HG03280 (cell line): ENCODE data around the gene MCC.
"Not testable (repeated sequence)": the region's sequence is repeated elsewhere in the genome, so short reads cannot be mapped to it uniquely, and the experiment has no call there.

Source experiments
- ATAC-seq: cut with Tn5 transposase; IDR thresholded peaks from one replicate; pipeline ENCODE4 v1.9.1; 2021; ENCODE audit warnings: mild to moderate bottlenecking, moderate library complexity; ENCODE audit not compliant: unreplicated experiment

The MCC gene

GRCh38 chr5:113427871-113428574 is 60.2 kb downstream of the MCC start:
- ATAC-seq = no peak

- no peak for ATAC-seq
Observed at GRCh38 chr5:113425909-113426308, 62.3 kb downstream of the MCC start.

- no peak for ATAC-seq
Observed at GRCh38 chr5:113421693-113422092, 66.6 kb downstream of the MCC start.

DNA sequence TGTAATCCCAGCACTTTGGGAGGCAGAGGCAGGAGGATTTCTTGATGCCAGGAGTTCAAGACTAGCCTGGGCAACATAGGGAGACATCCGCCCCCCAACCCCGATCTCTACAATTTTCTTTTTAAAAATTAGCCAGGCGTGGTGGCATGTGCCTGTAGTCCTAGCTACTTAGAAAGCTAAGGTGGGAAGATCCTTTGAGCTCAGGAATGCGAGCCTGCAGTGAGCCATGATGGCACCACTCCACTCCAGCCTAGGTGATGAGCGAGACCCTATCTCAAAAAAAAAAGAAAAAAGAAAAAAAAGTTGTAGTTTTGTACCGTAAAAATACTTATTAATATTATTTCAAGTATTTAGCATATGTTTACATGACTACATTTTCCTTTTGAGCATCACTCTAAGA is 82.7 kb downstream of the MCC start:
- ATAC-seq = no peak

GRCh38 chr5:113404269-113404668 is 84.0 kb downstream of the MCC start:
- ATAC-seq = no peak

DNA sequence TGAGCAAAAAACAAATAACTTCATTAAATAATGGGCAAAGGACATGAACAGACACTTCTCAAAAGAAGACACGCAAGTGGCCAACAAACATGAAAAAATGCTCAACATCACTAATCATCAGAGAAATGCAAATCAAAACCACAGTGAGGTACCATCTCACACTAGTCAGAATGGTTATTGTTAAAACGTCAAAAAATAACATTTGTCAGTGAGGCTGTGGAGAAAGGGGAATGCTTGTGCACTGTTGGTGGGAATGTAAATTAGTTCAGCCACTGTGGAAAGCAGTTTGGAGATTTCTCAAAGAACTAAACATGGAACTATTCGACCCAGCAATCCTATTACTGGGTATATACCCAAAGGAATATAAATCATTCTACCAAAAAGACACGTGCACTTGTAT is 90.3 kb downstream of the MCC start:
- ATAC-seq = not testable (repeated sequence)

DNA sequence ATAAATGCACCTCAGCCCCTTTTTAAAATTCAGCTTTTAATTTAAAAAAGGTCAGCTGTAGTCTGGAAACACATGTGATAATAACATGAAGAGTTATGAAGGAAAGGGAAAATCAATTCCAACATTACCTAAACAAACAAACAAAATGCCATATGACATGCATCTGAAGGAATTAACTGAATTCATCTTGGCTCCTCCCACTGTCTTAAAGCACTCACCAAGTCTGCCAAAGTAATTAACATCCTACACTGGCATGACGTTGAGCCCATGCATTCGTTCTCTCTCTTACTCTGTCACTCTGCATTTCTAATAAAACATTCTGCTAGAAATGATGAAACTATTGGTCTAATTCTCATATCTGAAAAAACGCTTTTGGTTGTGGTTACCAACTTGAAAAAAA is 91.2 kb downstream of the MCC start:
- no peak for ATAC-seq

GRCh38 chr5:113394658-113395057 is 93.6 kb downstream of the MCC start:
- no peak for ATAC-seq

DNA sequence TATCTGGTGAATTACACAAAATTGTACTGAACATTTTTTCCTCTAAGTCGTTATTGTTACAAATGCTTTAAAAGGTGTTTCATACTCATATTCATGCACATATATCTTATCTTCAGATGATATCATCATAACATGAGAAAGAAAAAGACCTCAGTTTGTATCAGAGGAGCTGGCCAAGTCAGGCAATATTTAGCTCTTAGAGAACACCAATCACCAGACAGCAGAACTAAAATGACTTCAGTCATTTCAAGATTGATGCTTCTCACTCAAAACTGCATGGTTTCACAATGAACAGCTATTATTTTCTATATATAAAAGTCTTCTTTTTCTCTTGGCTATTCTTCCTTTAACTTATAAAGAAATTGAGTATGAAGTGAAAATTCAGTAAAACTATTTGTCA is 98.0 kb downstream of the MCC start:
- peak; percentile 60 for ATAC-seq

GRCh38 chr5:113389116-113389515 is 99.1 kb downstream of the MCC start:
- no peak for ATAC-seq

- ATAC-seq = no peak
Observed at GRCh38 chr5:113387844-113388243, 100.4 kb downstream of the MCC start.

GRCh38 chr5:113384782-113385285 is 103.4 kb downstream of the MCC start:
- ATAC-seq = no peak

GRCh38 chr5:113382731-113383130 is 105.5 kb downstream of the MCC start:
- ATAC-seq = no peak

GRCh38 chr5:113381791-113382190 is 106.5 kb downstream of the MCC start:
- ATAC-seq = no peak

- no peak for ATAC-seq
Observed at GRCh38 chr5:113380807-113381326, 107.4 kb downstream of the MCC start.

DNA sequence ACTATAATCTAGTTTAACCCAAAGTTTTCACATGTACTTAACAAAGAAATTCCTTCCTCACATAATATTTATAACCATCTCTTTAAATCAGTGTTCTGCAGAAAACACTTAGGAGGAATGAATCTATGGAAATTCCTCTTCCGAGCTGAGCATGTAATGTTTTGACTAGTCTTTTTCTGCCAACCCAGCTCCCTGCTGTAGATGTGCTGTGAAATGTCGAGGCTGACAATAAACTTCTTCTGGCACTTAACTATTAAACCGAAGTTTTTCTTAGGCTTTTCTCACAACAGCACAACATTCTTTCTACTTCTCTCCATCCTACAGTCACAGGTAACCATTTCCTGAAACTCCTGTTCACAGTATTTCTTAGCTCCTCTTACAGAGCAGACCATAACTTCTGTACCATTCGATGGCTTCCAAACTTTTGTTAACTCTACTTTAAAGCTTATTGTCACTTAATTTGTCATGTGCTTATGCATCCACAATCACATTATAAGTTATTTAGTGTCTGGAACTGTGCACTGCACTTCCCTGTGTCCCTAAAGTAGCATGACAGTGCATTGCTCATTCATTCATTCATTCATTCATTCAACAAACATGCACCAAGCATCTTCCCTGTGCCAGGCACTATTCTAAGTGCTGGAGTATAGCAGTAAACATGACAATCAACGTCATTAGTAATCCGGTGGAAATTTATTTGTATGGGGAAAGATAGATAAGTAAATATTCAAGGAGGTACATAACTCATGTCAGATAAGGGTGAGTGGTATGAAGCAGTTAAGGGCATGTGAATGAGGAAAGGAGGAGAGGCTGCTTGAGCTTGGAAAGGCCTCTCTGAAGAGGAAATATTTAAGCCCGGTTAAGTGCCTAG is 108.1 kb downstream of the MCC start:
- no peak for ATAC-seq

GRCh38 chr5:113378959-113379541 is 109.2 kb downstream of the MCC start:
- peak; percentile 68 for ATAC-seq

- ATAC-seq = no peak
Observed at GRCh38 chr5:113378514-113378913, 109.7 kb downstream of the MCC start.

DNA sequence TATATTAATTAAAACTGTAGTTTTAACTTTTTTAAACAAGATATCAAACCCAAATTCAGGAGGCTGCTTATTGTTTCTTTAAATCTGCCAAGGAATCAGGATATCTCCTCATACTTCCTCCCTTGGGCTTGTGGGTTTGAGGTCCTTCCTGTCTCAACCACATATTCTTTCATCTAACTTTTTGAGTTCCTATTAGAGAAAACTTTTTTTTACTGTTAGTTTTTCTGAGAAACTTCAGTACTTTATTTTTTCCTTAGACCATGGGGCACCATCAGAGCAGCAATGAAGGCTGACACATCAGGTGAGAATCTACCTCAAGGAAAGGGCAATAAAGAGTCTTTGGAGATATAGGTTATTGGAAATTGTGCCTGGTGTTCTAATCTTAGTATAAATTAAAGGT is 110.2 kb downstream of the MCC start:
- no peak for ATAC-seq

DNA sequence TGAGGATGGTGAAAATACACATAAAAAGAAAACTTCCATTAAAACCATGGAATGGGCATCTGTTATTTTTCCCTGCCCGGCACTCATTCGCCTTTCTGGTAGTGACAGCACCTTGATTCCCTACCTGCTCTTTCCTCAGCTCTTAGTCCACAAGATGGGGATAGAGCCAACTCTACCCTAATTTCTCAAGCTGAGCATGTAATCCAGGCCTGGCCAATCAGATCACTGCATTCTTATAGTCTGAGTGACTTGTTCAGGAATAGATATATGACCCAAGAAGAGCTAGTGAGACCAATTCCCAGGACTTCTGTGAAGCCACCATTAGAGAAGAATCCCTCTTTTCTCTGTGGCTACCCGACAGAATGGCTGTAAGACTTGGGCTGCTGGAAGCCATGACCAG is 111.6 kb downstream of the MCC start:
- ATAC-seq = no peak

DNA sequence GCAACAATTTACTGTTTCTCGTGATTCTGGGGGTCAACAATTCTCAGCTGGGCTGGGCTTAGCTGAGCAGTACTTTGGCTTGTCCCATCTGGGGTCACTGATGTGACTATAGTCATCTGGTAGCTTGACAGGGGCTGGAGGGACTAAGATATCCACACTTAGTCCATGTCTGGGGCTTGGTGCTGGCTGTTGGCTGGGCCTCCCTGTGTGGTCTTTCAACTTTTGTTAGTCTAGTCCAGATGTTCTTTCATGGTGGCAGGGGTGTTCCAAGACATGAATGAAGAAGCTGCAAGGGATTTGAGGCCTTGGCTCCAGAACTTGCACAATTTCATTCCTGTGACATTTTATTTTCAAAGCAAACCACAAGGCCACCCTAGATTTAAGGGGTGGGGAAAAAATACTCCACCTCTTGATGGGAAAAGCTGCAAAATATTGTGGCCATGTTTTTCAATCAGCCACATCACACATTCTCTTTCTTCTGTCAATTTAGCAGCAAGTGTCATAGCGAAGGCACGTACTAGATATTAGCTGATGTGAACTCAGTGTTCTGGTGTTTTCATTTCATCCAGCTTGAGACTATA is 112.7 kb downstream of the MCC start:
- ATAC-seq = no peak
